HG02610 (cell line): ENCODE data around the gene PCDHGB3.
"Not testable (repeated sequence)": the region's sequence is repeated elsewhere in the genome, so short reads cannot be mapped to it uniquely, and the experiment has no call there.

ENCODE experiments used
- ATAC-seq: cut with Tn5 transposase; IDR thresholded peaks from one replicate; pipeline ENCODE4 v1.9.1; 2021; ENCODE audit warnings: mild to moderate bottlenecking, moderate library complexity; ENCODE audit not compliant: unreplicated experiment

PCDHGB3 gene

DNA sequence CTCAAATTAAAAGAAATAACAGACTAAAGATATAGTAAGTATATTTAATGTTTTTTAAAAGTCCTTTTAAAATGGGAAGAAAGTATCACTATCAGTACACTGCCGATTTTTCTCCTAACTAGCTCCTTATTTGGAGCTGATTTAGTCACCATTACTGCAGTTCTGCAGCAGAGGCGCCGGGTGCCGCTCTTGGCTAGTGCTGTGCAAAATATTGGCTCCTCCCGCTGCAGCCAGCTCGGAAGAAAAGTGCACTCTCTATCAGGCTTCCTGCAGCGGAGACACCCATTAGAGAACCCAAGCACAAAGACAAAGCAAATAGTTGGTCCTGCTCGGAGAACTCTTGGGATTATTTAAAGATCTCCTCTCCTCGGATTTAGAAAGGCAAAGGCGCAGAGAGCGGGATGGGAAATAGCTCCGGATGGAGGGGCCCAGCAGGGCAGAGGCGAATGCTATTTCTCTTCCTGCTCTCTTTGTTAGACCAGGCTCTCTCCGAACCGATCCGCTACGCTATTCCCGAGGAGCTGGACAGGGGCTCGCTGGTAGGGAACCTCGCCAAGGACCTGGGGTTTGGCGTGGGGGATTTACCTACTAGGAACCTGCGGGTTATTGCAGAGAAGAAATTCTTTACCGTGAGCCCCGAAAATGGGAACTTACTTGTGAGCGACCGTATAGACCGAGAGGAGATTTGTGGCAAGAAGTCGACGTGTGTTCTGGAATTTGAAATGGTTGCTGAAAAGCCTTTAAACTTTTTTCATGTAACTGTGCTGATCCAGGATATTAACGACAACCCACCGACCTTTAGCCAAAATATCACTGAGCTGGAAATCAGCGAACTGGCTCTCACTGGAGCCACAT lies at the start of gene PCDHGB3:
TSS of gene PCDHGB3 (plus strand) at position 249 of the 855 bp plus-strand sequence. CDS start at position 402, 153 bp downstream.
- peak; percentile 65 for ATAC-seq

DNA sequence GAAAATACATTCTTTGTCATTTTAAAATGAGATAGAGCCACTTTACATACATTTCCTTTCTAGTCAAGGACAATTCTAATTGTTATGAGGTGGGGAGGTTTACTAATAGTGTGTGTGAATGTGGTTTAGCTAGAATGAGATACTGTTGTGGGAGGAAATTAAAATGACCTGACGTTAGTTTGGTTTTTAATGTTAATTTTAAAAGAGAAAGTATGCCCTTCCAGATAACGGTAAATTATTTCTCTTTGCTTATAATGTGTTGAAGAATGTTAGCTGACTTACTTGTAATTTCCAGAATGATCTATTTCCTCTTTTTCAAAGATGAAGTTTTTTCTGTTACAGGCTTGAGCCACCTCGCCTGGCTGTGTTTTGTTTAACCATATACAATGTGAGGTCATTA lies 47.8 kb upstream of the PCDHGB3 start:
- ATAC-seq = no peak

DNA sequence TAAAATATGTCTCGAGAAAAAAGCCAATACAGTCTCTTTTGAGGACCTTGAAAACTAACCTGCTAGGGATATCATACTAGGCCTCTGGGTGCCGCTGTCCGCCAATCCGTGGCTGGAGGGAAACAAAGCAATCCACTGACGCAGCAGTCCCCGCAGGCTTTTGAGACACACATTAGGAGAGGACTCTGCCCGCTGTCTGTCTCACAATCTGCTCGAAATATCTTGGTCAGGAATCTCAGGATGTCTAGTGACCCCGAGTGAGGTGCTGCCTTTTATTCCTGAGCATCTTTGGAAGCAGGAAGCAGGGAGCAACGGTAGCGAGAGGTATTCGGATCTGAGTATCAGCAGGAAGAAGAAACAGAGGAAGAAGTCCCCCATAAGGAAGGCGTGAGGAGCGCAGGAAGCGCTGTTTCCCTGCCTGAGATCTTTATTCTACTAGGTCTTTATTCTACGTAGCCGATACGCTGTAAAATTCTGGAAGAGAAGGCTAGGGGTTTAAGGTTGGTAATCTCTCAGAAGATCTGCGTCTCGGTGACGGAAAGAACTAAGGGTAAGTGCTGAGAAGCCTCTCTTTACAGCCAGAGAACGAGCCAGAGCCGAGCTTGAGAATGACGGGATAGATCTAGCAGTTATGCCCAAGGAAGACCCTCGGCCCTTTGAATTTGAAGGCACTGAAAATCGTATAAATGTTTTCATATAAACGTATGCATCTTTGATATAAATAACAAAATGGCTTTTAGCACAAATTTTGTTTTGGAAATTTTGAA lies 43.8 kb upstream of the PCDHGB3 start:
- ATAC-seq = peak; percentile 67

DNA sequence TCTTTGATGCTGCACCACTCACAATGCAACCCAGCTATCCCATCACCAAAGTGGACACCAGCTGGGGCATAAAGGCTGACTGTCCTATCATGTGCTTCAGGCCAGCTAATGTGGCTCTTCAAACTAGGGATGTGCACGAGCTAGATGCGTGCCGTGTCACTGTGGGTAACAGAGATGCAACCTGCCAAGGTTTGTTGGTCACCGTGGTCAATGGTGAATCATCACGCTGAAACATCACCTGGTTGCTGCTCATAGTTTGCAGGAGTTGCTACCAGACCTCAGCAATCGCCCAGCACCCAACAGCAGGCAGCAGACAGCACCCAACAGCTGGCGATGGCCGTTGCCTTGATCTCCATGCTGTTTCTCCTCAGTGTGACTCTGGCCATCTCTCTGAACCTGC lies 41.8 kb upstream of the PCDHGB3 start:
- ATAC-seq = no peak

DNA sequence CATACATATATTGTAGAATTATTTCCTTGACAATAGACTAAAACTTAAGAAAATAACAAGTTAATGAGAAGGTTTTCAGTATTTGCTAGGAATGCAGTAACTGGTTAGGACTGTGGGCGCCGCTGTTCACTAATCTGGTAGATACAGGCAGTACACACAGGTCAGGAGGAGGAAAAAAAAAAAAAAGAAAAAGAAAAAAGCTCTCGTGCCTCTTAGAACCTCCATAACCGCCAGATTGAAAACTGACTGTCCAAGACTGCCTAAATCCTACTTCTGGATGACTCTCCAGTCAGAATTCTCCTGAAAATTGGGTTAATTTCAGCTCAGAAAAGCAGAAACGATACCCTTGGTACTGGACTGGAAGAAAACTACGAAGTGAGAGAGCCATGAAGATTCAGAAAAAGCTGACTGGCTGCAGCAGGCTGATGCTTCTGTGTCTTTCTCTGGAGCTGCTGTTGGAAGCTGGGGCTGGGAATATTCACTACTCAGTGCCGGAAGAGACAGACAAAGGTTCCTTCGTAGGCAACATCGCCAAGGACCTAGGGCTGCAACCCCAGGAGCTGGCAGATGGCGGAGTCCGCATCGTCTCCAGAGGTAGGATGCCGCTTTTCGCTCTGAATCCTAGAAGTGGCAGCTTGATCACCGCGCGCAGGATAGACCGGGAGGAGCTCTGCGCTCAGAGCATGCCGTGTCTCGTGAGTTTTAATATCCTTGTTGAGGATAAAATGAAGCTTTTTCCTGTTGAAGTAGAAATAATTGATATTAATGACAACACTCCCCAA lies 39.6 kb upstream of the PCDHGB3 start, which contains the start of gene PCDHGA1:
TSS of gene PCDHGA1 (plus strand) at position 216 of the 782 bp plus-strand sequence.
- ATAC-seq = no peak

DNA sequence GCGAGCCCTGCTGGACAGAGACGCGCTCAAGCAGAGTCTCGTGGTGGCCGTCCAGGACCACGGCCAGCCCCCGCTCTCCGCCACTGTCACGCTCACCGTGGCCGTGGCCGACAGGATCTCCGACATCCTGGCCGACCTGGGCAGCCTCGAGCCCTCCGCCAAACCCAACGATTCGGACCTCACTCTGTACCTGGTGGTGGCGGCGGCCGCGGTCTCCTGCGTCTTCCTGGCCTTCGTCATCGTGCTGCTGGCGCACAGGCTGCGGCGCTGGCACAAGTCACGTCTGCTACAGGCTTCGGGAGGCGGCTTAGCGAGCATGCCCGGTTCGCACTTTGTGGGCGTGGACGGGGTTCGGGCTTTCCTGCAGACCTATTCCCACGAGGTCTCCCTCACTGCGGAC lies 37.5 kb upstream of the PCDHGB3 start:
- not testable (repeated sequence) for ATAC-seq

DNA sequence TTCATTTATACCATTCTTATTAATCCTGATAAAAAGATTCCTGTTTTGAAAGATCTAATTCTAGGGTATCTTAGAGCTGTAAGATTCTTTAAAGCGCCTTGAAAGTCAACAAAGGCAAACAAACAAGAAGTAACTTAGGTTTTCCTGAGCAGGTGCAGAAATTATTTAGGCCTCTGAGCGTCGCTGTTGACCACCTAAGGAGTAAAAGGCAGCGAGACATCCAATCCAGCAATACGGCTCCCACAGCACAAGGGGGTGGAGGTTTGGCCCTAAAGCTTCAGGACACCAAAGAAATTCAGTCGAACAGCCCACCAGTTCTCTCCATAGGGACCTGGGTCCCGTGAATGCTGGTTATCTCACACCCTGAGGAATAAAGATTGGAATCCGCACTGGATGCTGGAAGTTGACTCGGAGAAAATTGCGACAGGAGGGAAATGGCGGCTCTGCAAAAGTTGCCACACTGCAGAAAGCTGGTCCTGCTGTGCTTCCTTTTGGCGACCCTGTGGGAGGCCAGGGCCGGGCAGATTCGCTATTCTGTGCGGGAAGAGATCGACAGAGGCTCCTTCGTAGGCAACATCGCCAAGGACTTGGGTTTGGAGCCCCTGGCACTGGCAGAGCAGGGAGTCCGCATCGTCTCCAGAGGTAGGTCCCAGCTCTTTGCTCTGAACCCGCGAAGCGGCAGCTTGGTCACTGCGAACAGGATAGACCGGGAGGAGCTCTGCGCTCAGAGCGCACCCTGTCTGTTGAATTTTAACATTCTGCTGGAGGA lies 31.3 kb upstream of the PCDHGB3 start, which contains the start of gene PCDHGA2:
TSS of gene PCDHGA2 (plus strand) at position 223 of the 769 bp plus-strand sequence.
- no peak for ATAC-seq

DNA sequence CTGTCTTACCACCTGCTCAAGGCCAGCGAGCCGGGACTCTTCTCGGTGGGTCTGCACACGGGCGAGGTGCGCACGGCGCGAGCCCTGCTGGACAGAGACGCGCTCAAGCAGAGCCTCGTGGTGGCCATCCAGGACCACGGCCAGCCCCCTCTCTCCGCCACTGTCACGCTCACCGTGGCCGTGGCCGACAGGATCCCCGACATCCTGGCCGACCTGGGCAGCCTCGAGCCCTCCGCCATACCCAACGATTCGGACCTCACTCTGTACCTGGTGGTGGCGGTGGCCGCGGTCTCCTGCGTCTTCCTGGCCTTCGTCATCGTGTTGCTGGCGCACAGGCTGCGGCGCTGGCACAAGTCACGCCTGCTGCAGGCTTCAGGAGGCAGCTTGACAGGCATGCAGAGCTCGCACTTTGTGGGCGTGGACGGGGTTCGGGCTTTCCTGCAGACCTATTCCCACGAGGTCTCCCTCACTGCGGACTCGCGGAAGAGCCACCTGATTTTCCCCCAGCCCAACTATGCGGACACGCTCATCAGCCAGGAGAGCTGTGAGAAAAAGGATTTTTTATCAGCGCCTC lies 29.2 kb upstream of the PCDHGB3 start:
- ATAC-seq = not testable (repeated sequence)

DNA sequence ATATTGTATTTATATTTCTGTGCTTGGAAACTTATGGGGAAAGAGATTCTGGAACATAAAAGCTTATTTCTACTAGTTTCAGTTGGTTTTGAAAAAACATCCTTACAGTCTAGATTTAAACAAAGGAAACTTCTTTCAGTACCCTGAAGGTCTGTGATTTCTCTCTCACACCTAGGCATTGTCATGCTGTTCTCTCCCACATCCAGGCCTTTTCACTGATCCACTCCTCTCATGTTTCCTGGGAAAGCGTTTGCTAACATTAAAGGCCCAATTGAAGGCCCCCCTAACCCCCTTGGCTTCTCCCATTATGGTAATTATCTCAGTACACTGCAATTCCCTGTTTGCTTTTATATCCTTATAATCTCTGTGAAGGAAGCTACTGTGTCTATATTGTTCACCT lies 27.3 kb upstream of the PCDHGB3 start:
- no peak for ATAC-seq

DNA sequence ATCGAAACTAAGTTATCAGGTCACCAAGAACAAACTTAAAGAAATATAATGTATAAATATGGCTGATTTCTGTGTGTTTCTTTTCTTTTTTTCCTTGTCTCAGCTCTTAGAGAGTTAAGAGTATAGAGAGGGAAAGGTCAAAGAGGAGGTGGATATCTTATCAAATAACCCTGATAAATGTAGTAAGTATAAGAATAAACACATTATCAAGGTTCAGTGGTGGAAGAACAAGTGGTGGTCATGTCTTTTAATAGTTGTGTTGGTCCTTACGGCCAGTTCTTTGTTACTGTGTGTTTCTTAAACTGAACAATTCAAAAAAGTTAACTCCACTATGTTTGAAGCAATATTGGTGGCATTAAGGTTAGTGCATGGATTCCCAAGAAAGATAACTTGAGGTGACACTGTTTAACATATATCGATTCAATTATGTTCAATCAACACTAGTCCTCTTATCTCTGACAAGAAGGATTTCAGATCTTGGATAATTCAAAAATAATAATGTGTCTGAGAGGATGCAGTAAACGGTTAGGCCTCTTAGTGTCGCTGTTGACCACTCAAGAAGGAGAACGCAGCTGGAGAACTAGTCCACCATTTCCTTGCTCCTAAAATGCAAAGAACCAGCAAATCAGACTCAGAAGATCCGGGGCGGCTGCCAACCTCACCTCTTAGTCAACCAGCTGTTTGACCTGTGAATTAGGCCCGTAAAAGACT lies 26.6 kb upstream of the PCDHGB3 start, which contains the start of gene PCDHGA3:
TSS of gene PCDHGA3 (plus strand) at position 588 of the 711 bp plus-strand sequence. CDS start 205 bp downstream, outside the sequence.
- ATAC-seq = no peak

DNA sequence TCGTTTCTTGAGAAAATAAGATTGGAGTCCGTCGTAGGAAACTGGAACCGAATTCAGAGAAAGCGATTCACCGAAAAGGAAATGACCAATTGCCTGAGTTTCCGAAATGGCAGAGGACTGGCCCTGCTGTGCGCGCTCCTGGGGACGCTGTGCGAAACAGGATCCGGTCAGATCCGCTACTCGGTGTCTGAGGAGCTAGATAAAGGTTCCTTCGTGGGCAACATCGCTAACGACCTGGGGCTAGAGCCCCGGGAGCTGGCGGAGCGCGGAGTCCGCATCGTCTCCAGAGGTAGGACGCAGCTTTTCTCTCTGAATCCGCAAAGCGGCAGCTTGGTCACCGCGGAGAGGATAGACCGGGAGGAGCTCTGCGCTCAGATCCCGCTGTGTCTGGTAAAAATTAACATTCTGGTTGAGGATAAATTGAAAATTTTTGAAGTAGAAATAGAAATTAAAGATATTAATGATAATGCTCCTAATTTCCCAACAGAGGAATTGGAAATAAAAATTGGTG lies 26.0 kb upstream of the PCDHGB3 start:
- no peak for ATAC-seq

DNA sequence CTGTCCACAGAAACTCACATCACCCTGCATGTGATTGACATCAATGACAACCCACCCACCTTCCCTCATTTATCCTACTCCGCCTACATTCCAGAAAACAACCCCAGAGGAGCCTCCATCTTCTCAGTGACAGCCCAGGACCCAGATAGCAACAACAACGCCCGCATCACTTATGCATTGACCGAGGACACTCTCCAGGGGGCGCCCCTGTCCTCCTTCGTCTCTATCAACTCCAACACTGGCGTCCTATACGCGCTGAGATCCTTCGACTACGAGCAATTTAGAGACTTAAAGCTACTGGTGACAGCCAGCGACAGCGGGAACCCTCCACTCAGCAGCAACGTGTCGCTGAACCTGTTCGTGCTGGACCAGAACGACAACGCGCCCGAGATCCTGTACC lies 24.7 kb upstream of the PCDHGB3 start:
- ATAC-seq = no peak

DNA sequence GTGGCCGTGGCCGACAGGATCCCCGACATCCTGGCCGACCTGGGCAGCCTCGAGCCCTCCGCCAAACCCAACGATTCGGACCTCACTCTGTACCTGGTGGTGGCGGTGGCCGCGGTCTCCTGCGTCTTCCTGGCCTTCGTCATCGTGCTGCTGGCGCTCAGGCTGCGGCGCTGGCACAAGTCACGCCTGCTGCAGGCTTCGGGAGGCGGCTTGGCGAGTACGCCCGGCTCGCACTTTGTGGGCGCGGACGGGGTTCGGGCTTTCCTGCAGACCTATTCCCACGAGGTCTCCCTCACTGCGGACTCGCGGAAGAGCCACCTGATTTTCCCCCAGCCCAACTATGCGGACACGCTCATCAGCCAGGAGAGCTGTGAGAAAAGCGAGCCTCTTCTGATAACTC lies 24.0 kb upstream of the PCDHGB3 start:
- ATAC-seq = not testable (repeated sequence)

DNA sequence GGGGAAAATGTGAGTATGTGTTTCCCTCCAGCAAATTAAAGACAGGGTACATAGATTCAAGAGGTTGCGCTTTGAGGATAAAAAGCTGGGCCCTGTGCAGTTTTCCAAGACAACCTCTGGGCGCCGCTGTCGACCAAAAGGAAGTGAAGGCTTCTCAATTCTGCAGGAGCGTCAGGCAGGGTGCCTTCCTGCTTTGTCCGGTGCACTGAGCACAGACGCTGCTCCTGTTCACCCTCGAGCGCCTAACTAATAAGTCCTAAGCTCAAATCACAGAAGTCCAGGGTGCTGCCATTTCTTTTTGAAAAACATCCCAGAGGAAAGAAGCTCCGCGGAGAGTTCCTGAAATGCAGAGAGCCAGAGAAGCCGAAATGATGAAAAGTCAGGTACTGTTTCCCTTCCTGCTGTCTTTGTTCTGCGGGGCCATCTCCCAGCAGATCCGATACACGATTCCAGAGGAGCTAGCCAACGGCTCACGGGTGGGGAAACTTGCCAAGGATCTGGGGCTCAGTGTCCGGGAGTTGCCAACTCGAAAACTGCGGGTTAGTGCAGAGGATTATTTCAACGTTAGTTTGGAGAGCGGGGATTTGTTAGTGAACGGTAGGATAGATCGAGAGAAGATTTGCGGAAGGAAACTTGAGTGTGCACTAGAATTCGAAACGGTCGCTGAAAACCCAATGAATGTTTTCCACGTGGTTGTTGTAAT lies 20.0 kb upstream of the PCDHGB3 start, which contains the start of gene PCDHGB1:
TSS of gene PCDHGB1 (plus strand) at position 183 of the 703 bp plus-strand sequence. CDS start at position 345, 162 bp downstream.
- peak; percentile 41 for ATAC-seq

DNA sequence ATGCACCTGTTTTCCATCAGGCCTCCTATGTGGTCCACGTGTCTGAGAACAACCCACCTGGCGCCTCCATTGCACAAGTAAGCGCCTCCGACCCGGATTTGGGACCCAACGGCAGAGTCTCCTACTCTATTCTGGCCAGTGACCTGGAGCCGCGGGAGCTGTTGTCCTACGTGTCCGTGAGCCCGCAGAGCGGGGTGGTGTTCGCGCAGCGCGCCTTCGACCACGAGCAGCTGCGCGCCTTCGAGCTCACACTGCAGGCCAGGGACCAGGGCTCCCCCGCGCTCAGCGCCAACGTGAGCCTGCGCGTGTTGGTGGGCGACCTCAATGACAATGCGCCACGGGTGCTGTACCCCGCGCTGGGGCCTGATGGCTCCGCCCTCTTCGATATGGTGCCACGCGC lies 18.5 kb upstream of the PCDHGB3 start:
- no peak for ATAC-seq

DNA sequence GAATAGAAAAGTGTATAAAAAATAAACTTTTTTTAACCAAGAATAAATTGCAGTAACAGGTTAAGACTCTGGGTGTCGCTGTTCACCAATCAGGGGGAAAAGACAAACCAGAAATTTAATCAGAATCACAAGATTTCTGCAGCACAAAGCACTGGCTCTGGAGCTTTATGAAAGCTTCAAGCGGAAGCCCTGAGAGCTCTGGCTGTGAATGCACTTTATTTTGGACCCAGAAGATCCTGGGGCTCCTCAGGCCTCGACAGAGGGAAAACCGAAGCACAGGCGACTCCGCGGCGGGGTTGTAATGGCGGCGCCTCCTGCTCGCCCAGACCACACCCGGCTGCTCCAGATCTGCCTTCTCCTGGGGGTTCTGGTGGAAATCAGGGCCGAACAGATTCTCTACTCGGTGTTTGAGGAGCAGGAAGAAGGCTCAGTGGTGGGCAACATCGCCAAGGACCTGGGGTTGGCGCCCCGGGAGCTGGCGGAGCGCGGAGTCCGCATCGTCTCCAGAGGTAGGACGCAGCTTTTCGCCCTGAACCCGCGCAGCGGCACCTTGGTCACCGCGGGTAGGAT lies 15.1 kb upstream of the PCDHGB3 start, which contains the start of gene PCDHGA4:
TSS of gene PCDHGA4 (plus strand) at position 122 of the 570 bp plus-strand sequence. CDS start at position 209, 87 bp downstream.
- ATAC-seq = no peak

DNA sequence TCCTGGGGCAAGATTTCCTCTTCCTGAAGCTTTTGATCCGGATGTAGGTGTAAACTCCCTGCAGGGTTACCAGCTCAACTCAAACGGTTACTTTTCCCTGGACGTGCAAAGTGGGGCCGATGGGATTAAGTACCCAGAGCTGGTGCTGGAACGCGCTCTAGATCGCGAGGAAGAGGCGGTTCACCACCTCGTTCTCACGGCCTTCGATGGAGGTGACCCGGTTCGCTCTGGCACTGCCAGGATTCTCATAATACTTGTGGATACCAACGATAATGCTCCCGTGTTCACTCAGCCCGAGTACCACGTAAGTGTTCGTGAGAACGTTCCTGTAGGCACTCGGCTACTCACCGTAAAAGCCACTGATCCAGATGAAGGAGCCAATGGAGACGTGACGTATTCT lies 14.4 kb upstream of the PCDHGB3 start:
- no peak for ATAC-seq

DNA sequence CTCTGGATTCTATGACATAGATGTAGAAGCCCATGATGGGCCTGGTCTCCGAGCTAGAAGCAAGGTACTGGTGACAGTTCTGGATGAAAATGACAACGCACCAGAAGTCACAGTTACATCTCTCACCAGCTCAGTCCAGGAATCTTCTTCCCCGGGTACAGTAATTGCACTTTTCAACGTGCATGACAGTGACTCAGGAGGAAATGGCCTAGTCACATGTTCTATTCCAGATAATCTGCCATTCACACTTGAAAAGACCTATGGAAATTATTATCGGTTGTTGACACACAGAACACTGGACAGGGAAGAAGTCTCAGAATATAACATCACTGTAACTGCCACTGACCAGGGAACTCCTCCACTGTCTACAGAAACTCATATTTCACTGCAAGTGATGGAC lies 13.9 kb upstream of the PCDHGB3 start:
- ATAC-seq = no peak
